PC-3 (cell line): ENCODE measurements around the gene VPS51. TPM values are rescaled to one million over a fixed set of nuclear protein-coding genes. Genes with fewer than 3 reads are reported as not detected.

Experiments
- ATAC-seq: fragments of 200-7000 bp; cut with Tn5 transposase; 2 replicates; pipeline ENCODE4 v1.9.1; 2020; ENCODE audit warnings: mild to moderate bottlenecking, moderate library complexity
- BruUV-seq: library from RNA; stranded (reverse); fragments of 400-500 nt; replicated peaks from 2 replicates; lab custom pipeline; 2021; lab: Mats Ljungman, UMichigan
- CTCF ChIA-PET: fragments of 300-600 bp; sonication (Branson Sonifier 250); formaldehyde crosslinking; loops from one replicate; lab custom pipeline; 2022; ENCODE audit warnings: antibody characterized with exemption; lab: Charles Lee
- POLR2A ChIA-PET: fragments of 300-600 bp; sonication (Branson Sonifier 250); formaldehyde crosslinking; loops from one replicate; lab custom pipeline; 2022; ENCODE audit warnings: antibody characterized with exemption; ENCODE audit not compliant: unreplicated experiment; lab: Charles Lee
- DNase-seq: peaks from one replicate; pipeline ENCODE4 v3.0.0-alpha.2; 2015
- H2AFZ ChIP-seq: fragments of 300-600 bp; sonication (generic); 2 replicates; pipeline ENCODE4 v1.6.0; 2016; ENCODE audit warnings: antibody characterized with exemption, low read length
- H3F3A ChIP-seq: fragments of 300-600 bp; sonication (generic); one replicate; pipeline ENCODE4 v1.6.0; 2017; ENCODE audit warnings: antibody characterized with exemption, low read length, control low read depth, mild to moderate bottlenecking; ENCODE audit not compliant: unreplicated experiment
- H3K27ac ChIP-seq: fragments of 300-600 bp; sonication (generic); 2 replicates; pipeline ENCODE4 v1.5.1; 2016; ENCODE audit warnings: mild to moderate bottlenecking, low read length
- H3K27me3 ChIP-seq: fragments of 300-600 bp; sonication (generic); 2 replicates; pipeline ENCODE4 v1.6.1; 2016; ENCODE audit warnings: low read length, mixed read lengths
- H3K36me3 ChIP-seq: fragments of 300-600 bp; sonication (generic); 2 replicates; pipeline ENCODE4 v1.6.1; 2016; ENCODE audit warnings: low read depth, mixed run types, low read length, mixed read lengths
- H3K4me1 ChIP-seq: fragments of 300-600 bp; sonication (generic); 2 replicates; pipeline ENCODE4 v1.5.1; 2016; ENCODE audit warnings: low read length; ENCODE audit not compliant: insufficient read depth
- H3K4me2 ChIP-seq: fragments of 300-600 bp; sonication (generic); 2 replicates; pipeline ENCODE4 v1.6.0; 2016; ENCODE audit warnings: low read length
- H3K4me3 ChIP-seq: fragments of 300-600 bp; sonication (generic); 2 replicates; pipeline ENCODE4 v1.5.1; 2016; ENCODE audit warnings: mild to moderate bottlenecking, low read length, mixed read lengths
- H3K79me2 ChIP-seq: fragments of 300-600 bp; sonication (generic); 2 replicates; pipeline ENCODE4 v1.6.1; 2017; ENCODE audit warnings: low read length, mixed read lengths
- H3K9ac ChIP-seq: fragments of 300-600 bp; sonication (generic); 2 replicates; pipeline ENCODE4 v1.6.0; 2016; ENCODE audit warnings: mild to moderate bottlenecking, low read length
- H3K9me2 ChIP-seq: fragments of 300-600 bp; sonication (generic); replicated peaks from 2 replicates; pipeline ENCODE4 v1.6.1; 2016; ENCODE audit warnings: mixed run types, low read length, mixed read lengths
- H3K9me3 ChIP-seq: fragments of 300-600 bp; sonication (generic); 2 replicates; pipeline ENCODE4 v1.6.1; 2016; ENCODE audit warnings: low read length, mixed read lengths
- H4K20me1 ChIP-seq: fragments of 300-600 bp; sonication (generic); 2 replicates; pipeline ENCODE4 v1.6.1; 2016; ENCODE audit warnings: low read length, mixed read lengths
- CTCF ChIP-seq: fragments of 300-600 bp; sonication (generic); conservative IDR thresholded peaks from 2 replicates; pipeline ENCODE4 v1.5.1; 2017; ENCODE audit warnings: antibody characterized with exemption, low read depth, mild to moderate bottlenecking, low read length
- EZH2 ChIP-seq: fragments of 300-600 bp; sonication (generic); IDR thresholded peaks from one replicate; pipeline ENCODE4 v1.6.1; 2017; ENCODE audit warnings: antibody characterized with exemption, mild to moderate bottlenecking, low read length; ENCODE audit not compliant: unreplicated experiment
- EZH2phosphoT487 ChIP-seq: fragments of 300-600 bp; sonication (generic); IDR thresholded peaks from 2 replicates; pipeline ENCODE4 v1.6.1; 2018; ENCODE audit warnings: mild to moderate bottlenecking, antibody characterized with exemption, low read length, borderline replicate concordance
- intact Hi-C: fragments of 100-400 bp; cut with micrococcal nuclease; formaldehyde crosslinking; loops from 2 replicates; pipeline ENCODE4 v1.9.0; 2023
- total RNA-seq: library from RNA; depleted of rRNA; stranded (reverse); fragments of >200 nt; gene quantifications from 2 replicates; pipeline ENCODE4 v1.2.3, GENCODE V29; 2014

VPS51 gene
- total RNA-seq, 1 experiment from 2014 or later, result 414 TPM

- no peaks in the 10 kb centered on the region for H3F3A ChIP-seq
- H3K27me3 ChIP-seq, result no peaks in the 10 kb centered on the region
- H3K4me1 ChIP-seq, result no peaks in the 10 kb centered on the region
- no peak overlapping the region for H2AFZ ChIP-seq
- no peak overlapping the region for H3K27ac ChIP-seq
- TF ChIP-seq EZH2 (no peak), CTCF (no peak)
- H3K36me3 ChIP-seq, result no peaks in the 10 kb centered on the region
- no peak overlapping the region for H3K9ac ChIP-seq
- no peaks in the 10 kb centered on the region for H3K79me2 ChIP-seq
- no peak overlapping the region for H3K4me3 ChIP-seq
- POLR2A ChIA-PET, result no interaction called here
- DNase-seq (no peak), ATAC-seq (no peak)
- intact Hi-C loops, result no loop called here
- H3K9me2 ChIP-seq, result no peaks in the 10 kb centered on the region
- no peak overlapping the region for H3K4me2 ChIP-seq
- no TSS peak for BruUV-seq
- CTCF ChIA-PET, result no interaction called here
- H3K9me3 ChIP-seq, result no peaks in the 10 kb centered on the region
- no peaks in the 10 kb centered on the region for H4K20me1 ChIP-seq
These were observed 35.8 kb upstream of the VPS51 start for GRCh38 chr11:65059959-65060824.

DNA sequence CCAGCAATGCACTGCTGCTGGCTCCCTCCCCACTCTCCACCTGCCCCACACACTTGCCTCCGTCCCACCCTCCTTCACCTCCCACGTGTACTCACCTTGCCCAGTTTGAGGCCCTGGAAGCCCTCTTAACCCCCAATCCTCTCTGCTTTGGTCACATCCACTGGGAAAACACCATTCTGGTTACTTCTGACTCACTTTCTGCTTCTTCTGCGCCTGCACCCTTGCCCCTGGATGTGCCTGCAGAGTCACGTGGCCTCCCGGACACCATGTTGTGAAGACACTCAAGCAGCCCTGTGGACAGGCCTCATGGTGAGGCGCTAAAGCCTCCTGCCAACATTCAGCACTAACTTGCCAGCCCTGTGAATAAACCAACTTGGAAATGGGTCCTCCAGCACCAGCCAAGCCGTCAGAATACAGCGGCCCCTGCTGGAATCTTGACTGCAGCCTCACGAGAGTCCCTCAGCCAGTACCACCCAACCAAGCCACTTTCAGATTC, 35.1 kb upstream of the VPS51 start:
- intact Hi-C loops, result no loop called here
- DNase-seq (no peak), ATAC-seq (no peak)
- Histone ChIP-seq H3K9ac (no peak overlapping the region), H3K36me3 (no peaks in the 10 kb centered on the region), H4K20me1 (no peaks in the 10 kb centered on the region), H3K4me1 (no peaks in the 10 kb centered on the region), H3K79me2 (no peaks in the 10 kb centered on the region), H3K27ac (no peak overlapping the region), H2AFZ (no peak overlapping the region), H3K4me2 (no peak overlapping the region), H3K27me3 (no peaks in the 10 kb centered on the region), H3F3A (no peaks in the 10 kb centered on the region), H3K4me3 (no peak overlapping the region), H3K9me2 (no peaks in the 10 kb centered on the region), H3K9me3 (no peaks in the 10 kb centered on the region)
- TF ChIP-seq EZH2, result no peak
- no peak; the same call in 1 of the 2 replicates for TF ChIP-seq CTCF
- TF ChIP-seq EZH2phosphoT487, result no peak
- ChIA-PET POLR2A (no interaction called here), CTCF (no interaction called here)
- no TSS peak for BruUV-seq

GRCh38 chr11:65063532-65063931, 32.5 kb upstream of the VPS51 start:
- ATAC-seq, result no peak
- Histone ChIP-seq H3K4me1 (no peaks in the 10 kb centered on the region), H3F3A (no peaks in the 10 kb centered on the region), H3K9me3 (no peaks in the 10 kb centered on the region), H3K9me2 (no peaks in the 10 kb centered on the region), H3K36me3 (no peaks in the 10 kb centered on the region), H3K27ac (no peak overlapping the region), H3K4me3 (no peak overlapping the region), H3K9ac (no peak overlapping the region), H3K79me2 (no peaks in the 10 kb centered on the region), H3K4me2 (no peak overlapping the region), H2AFZ (no peak overlapping the region), H3K27me3 (no peaks in the 10 kb centered on the region), H4K20me1 (no peaks in the 10 kb centered on the region)
- intact Hi-C loops, result no loop called here
- no peak for TF ChIP-seq EZH2phosphoT487
- TF ChIP-seq EZH2, result no peak
- no peak for TF ChIP-seq CTCF
- no peak for DNase-seq
- BruUV-seq, result no TSS peak
- ChIA-PET POLR2A (no interaction called here), CTCF (no interaction called here)
